K562 (cell line): ENCODE results near the gene PPP3CA. TPM values are rescaled to one million over a fixed set of nuclear protein-coding genes. Genes with fewer than 3 reads are reported as not detected.

Experiments
- ARID4B ChIP-seq: sonication (generic); formaldehyde crosslinking; IDR thresholded peaks from 2 replicates; pipeline ENCODE4 v1.8.0; 2022; ENCODE audit warnings: mild to moderate bottlenecking, missing genetic modification reagents
- CBX3 ChIP-seq, 2 experiments: IDR thresholded peaks; 1 replicate in 1 of 2; 2 replicates in 1 of 2; pipeline ENCODE4 v1.6.1; 2012; ENCODE audit warnings: inconsistent platforms in 2 of 2, low read length in 2 of 2, borderline replicate concordance in 1 of 2, control low read depth in 1 of 2
- FOXP4 ChIP-seq: sonication (generic); formaldehyde crosslinking; IDR thresholded peaks from 2 replicates; pipeline ENCODE4 v1.8.0; 2022; ENCODE audit warnings: mild to moderate bottlenecking, missing genetic modification reagents, borderline replicate concordance
- ZBTB33 ChIP-seq: sonication (generic); formaldehyde crosslinking; IDR thresholded peaks from 2 replicates; pipeline ENCODE4 v1.8.1; 2023; ENCODE audit warnings: mild to moderate bottlenecking, missing genetic modification reagents
- ZNF778 ChIP-seq: fragments of 450-650 bp; formaldehyde crosslinking; IDR thresholded peaks from 2 replicates; pipeline ENCODE4 v1.4.0; 2020; ENCODE audit warnings: mild to moderate bottlenecking, moderate library complexity
- polyA plus RNA-seq, 8 experiments: library from polyadenylated mRNA; depleted of rRNA in 4 of 8; stranded (reverse) in 5 of 8; unstranded in 3 of 8; fragments of >200 nt; fragmentation: Nextera tagmentation in 2 of 8; fragmentation: Illumina TruSeq in 1 of 8; extraction: Ambion mirVana in 2 of 8; extraction: Trizol in 1 of 8; gene quantifications; 2 replicates each; pipeline versions ENCODE4 v1.2.1 to v1.2.3, GENCODE V29; 2011 to 2014; ENCODE audit warnings: inconsistent platforms in 1 of 8, missing spikeins in 1 of 8
- total RNA-seq, 7 experiments: library from RNA; depleted of rRNA in 6 of 7; stranded (reverse); fragments of >200 nt in 6 of 7; fragmentation: Illumina TruSeq in 2 of 7; extraction: Trizol in 2 of 7; gene quantifications; 2 replicates each; pipeline versions ENCODE4 v1.2.1 to v1.2.3, GENCODE V29; 2011 to 2021; ENCODE audit warnings: low replicate concordance in 1 of 7

The PPP3CA gene
- total and polyA plus RNA-seq, 9 of the 15 experiments (the other 6 are each of a cell fraction or from before 2014, with no cell fraction given): 0.94 to 3.2 (median 1.6) TPM

- TF ChIP-seq CBX3 (IDR thresholded peaks at IDR 0.05; ENCODE audit: borderline replicate concordance in 1 of 2, low read length in 2 of 2) (no peak), ARID4B (CRISPR knock-in tag) (no peak), FOXP4 (CRISPR knock-in tag) (no peak), ZNF778 (CRISPR knock-in tag) (no peak), ZBTB33 (CRISPR knock-in tag) (no peak)
These were observed 40.3 kb downstream of the PPP3CA start (continued) for GRCh38 chr4:101306764-101307615.
